Measurements from ENCODE around the gene LAT. TPM values are rescaled to one million over a fixed set of nuclear protein-coding genes. Genes with fewer than 3 reads are reported as not detected.

The LAT gene
- total and polyA plus RNA-seq, 2 donors (not counting 3 experiments of a cell fraction or from before 2014, with no cell fraction given), result 4.5 to 5.9 TPM

DNA sequence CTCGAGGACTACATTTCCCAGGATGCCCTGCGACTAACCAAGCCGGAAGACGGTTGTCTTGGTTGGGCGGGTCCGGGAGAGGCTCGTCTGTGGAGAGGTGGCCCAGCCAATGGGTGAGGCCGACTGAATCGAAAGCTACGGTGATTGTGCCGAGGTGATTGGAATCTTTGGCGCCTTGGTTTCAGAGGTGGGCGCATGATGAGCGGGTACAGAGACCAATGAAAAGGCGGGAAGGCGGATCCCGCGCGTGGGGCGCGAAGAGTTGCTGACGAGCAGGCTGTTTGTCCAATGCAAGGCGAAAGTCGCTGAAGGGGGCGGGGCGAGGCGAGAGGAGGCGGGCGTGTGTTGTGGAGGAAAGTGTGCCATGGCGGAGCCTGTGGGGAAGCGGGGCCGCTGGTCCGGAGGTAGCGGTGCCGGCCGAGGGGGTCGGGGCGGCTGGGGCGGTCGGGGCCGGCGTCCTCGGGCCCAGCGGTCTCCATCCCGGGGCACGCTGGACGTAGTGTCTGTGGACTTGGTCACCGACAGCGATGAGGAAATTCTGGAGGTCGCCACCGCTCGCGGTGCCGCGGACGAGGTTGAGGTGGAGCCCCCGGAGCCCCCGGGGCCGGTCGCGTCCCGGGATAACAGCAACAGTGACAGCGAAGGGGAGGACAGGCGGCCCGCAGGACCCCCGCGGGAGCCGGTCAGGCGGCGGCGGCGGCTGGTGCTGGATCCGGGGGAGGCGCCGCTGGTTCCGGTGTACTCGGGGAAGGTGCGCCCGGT, 34.0 kb upstream of the LAT start, which contains the start of gene NFATC2IP:
Gene NFATC2IP, plus strand, starts transcription at position 290 of the 762 bp plus-strand sequence. Its CDS starts 75 bp downstream, at position 365.
- H3K4me1 ChIP-seq (ENCODE audit: control insufficient read depth, extremely low read depth, insufficient read depth, low read length), result peaks cover 11% of the 10 kb centered on the region
- DNase-seq (ENCODE audit: low read depth, low spot score), result peak; percentile 100
- H3K4me2 ChIP-seq (ENCODE audit: insufficient read depth, low read length), result peak within 1 kb of the TSS; percentile 96
- intact Hi-C loops (cut with micrococcal nuclease), result loop anchor here (1.0 to 2.0 kb wide), 3 partner anchors 14 to 105 kb away; partner anchors contain the start of genes SPNS1 and TUFM
- POLR2A ChIA-PET, result interaction anchor here (0.5 to 0.9 kb wide), 3 partner anchors 34 to 916 kb away, joined by 3 to 5 read pairs (median 4); partner anchors contain the start of gene LAT
- H3K36me3 ChIP-seq (ENCODE audit: control insufficient read depth in 2 of 2, extremely low read depth in 1 of 2, insufficient read depth in 2 of 2, low read length in 2 of 2), result peaks cover 7 to 17% of the 10 kb centered on the region in 2 experiments
- peak within 1 kb of the TSS; percentile 48 for H3K27ac ChIP-seq (ENCODE audit: insufficient read depth, low read depth, low read length)
- peak within 1 kb of the TSS; percentile 63 for H3K9ac ChIP-seq (replicated peaks; ENCODE audit: extremely low read depth, insufficient read depth, low read length)
- no peaks in the 10 kb centered on the region for H3K9me3 ChIP-seq (replicated peaks; ENCODE audit: control insufficient read depth, insufficient read depth, low read length)
- H4K20me1 ChIP-seq (replicated peaks; ENCODE audit: control insufficient read depth, extremely low read depth, insufficient read depth, low read length), result no peaks in the 10 kb centered on the region
- peak within 1 kb of the TSS; percentile 79 to 90 (median 89) for H3K4me3 ChIP-seq (replicated peaks in 1 of 3; ENCODE audit: insufficient read depth in 1 of 3, low read depth in 1 of 3, low read length in 3 of 3)
- BruUV-seq (replicated peaks), result no TSS peak
- dilution Hi-C loops (cut with MboI; ENCODE audit: extremely low pct_ligation_motif_present, low sequenced_read_pairs), result no loop called here
- CTCF ChIA-PET, result interaction anchor here (0.6 to 1.0 kb wide), 3 partner anchors 9 to 23 kb away, joined by 3 to 5 read pairs (median 4); no protein-coding TSS in a partner anchor
- TF ChIP-seq GATA2 (IDR thresholded peaks at IDR 0.05; ENCODE audit: insufficient read depth, insufficient read length, low read depth, low read length) (no peak), POLR2AphosphoS5 (IDR thresholded peaks at IDR 0.05; ENCODE audit: insufficient read depth, low read depth, low read length) (peak; percentile 56)
- no peaks in the 10 kb centered on the region for H3K9me1 ChIP-seq (replicated peaks; ENCODE audit: control insufficient read depth, extremely low read depth, insufficient read depth, low read length)
- H3K79me2 ChIP-seq (ENCODE audit: control insufficient read depth, insufficient read depth, low read length), result peaks cover 20% of the 10 kb centered on the region
- FAIRE-seq, result peak; percentile 100
- H3K27me3 ChIP-seq (ENCODE audit: control insufficient read depth in 2 of 2, insufficient read depth in 2 of 2, low read length in 2 of 2), result no peaks in the 10 kb centered on the region
- H2AFZ ChIP-seq (ENCODE audit: low read depth, low read length), result peak within 1 kb of the TSS; percentile 89

DNA sequence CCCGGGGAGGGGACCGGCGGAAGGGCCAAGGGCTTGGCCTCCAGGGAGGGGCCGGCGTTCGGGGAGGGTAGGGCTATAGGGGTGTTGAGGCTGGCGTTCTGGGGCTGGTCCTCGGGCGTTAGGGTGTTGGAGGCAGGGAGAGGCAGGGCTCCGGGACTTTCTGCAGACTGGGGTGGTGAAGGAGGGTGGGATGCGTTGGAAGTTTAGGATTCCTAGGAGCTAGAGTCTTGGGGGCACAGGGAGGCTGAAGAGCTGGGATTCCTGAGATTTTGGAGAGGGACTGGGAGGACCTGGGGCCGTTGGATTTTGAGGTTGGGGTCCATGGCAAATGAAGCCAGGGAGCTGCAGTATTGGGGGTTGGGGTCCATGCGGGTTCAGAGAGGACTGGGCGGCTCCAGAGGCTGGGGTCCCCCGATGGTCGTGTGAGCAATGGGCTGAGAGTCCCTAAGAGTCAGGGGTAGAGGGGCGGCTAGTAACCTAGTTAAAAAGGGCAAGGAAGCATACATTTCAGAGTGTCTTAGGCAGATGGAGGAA, 33.4 kb upstream of the LAT start:
- H3K27ac ChIP-seq (ENCODE audit: insufficient read depth, low read depth, low read length), result peak overlapping the region; percentile 48
- POLR2A ChIA-PET, result no interaction called here
- peak overlapping the region; percentile 96 for H3K4me2 ChIP-seq (ENCODE audit: insufficient read depth, low read length)
- dilution Hi-C loops (cut with MboI; ENCODE audit: extremely low pct_ligation_motif_present, low sequenced_read_pairs) (no loop called here), intact Hi-C loops (cut with micrococcal nuclease) (loop anchor here (2.0 kb wide), 2 partner anchors 15 to 23 kb away; partner anchors contain the start of gene SPNS1)
- peaks cover 10% of the 10 kb centered on the region for H3K4me1 ChIP-seq (ENCODE audit: control insufficient read depth, extremely low read depth, insufficient read depth, low read length)
- no peaks in the 10 kb centered on the region for H3K9me3 ChIP-seq (replicated peaks; ENCODE audit: control insufficient read depth, insufficient read depth, low read length)
- H4K20me1 ChIP-seq (replicated peaks; ENCODE audit: control insufficient read depth, extremely low read depth, insufficient read depth, low read length), result no peaks in the 10 kb centered on the region
- no TSS peak for BruUV-seq (replicated peaks)
- peaks cover 9 to 22% of the 10 kb centered on the region in 2 experiments for H3K36me3 ChIP-seq (ENCODE audit: control insufficient read depth in 2 of 2, extremely low read depth in 1 of 2, insufficient read depth in 2 of 2, low read length in 2 of 2)
- H3K9me1 ChIP-seq (replicated peaks; ENCODE audit: control insufficient read depth, extremely low read depth, insufficient read depth, low read length), result no peaks in the 10 kb centered on the region
- FAIRE-seq (no peak), DNase-seq (ENCODE audit: low read depth, low spot score) (no peak)
- no peaks in the 10 kb centered on the region for H3K27me3 ChIP-seq (ENCODE audit: control insufficient read depth in 2 of 2, insufficient read depth in 2 of 2, low read length in 2 of 2)
- peak overlapping the region; percentile 63 for H3K9ac ChIP-seq (replicated peaks; ENCODE audit: extremely low read depth, insufficient read depth, low read length)
- peak overlapping the region; percentile 79 to 90 (median 89) for H3K4me3 ChIP-seq (replicated peaks in 1 of 3; ENCODE audit: insufficient read depth in 1 of 3, low read depth in 1 of 3, low read length in 3 of 3)
- TF ChIP-seq POLR2A (IDR thresholded peaks at IDR 0.05; ENCODE audit: low read depth, low read length), result peak; percentile 5
- no peak for TF ChIP-seq EZH2 (IDR thresholded peaks at IDR 0.05; ENCODE audit: borderline replicate concordance, low read depth, low read length, severe bottlenecking)
- CTCF ChIA-PET, result interaction anchor here (0.6 kb wide), 1 partner anchor 67 kb away, joined by 4 read pairs; no protein-coding TSS in a partner anchor
- H2AFZ ChIP-seq (ENCODE audit: low read depth, low read length), result peak overlapping the region; percentile 16
- H3K79me2 ChIP-seq (ENCODE audit: control insufficient read depth, insufficient read depth, low read length), result peaks cover 20% of the 10 kb centered on the region
